Mononuclear cell (primary cell): ENCODE data around the gene ZBTB47. TPM values are rescaled to one million over a fixed set of nuclear protein-coding genes. Genes with fewer than 3 reads are reported as not detected.

Experiments used
- H3K27me3 ChIP-seq: 2 replicates; pipeline ENCODE4 v1.6.0; 2011; ENCODE audit warnings: low read length, control low read depth; ENCODE audit not compliant: insufficient read depth
- H3K4me1 ChIP-seq: 2 replicates; pipeline ENCODE4 v1.5.1; 2011; ENCODE audit warnings: mild to moderate bottlenecking, low read length, control low read depth; ENCODE audit not compliant: insufficient read depth
- H3K4me3 ChIP-seq: 2 replicates; pipeline ENCODE4 v1.5.1; 2011; ENCODE audit warnings: mild to moderate bottlenecking, low read length, moderate library complexity
- H3K9me3 ChIP-seq: 2 replicates; pipeline ENCODE4 v1.5.1; 2011; ENCODE audit warnings: low read depth, mild to moderate bottlenecking, control low read depth, low read length
- total RNA-seq: library from RNA; depleted of rRNA; stranded (reverse); fragments of >200 nt; gene quantifications from one replicate; pipeline ENCODE4 v1.2.3, GENCODE V29; 2012

The ZBTB47 gene
- total RNA-seq, 1 donor = 2.4 TPM

DNA sequence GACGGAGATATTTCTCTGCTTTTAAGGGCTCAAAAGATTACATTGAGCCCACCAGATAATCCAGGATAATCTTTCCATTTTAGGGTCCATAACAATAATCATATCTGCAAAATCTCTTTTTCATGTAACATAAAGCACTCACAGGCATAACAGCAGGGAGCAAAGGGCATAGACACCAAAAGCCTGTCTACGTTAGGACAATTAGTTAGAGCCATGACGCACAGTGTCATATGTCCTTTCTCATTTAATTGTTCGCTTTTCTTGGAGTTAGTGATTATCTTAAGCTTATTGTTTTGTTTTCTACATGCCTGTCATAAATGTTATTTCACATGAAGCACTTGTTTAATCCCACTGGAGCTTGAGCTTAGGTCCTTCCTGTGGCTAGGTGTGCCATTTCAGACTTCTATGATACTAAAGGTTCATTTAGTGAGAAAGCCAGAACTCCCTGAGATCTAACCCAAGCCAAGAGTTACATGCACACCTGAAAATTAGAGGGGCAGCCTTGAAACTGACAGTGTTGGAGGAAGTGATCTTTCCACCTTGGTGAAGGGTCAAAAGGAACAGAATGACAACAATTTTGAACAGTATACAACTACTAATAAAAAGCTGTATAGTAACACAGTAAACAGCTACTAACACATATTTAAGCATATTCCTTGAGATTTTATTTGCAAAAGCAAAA is 60.8 kb downstream of the ZBTB47 start:
- Histone ChIP-seq H3K9me3 (no peaks in the 10 kb centered on the region), H3K4me3 (no peak overlapping the region), H3K4me1 (peaks cover 6% of the 10 kb centered on the region), H3K27me3 (no peaks in the 10 kb centered on the region)

Other genes with a start within 250 kb of the ZBTB47 start
- not detected for gene LYZL4, start 243.1 kb upstream of the ZBTB47 start, total RNA-seq
- gene VIPR1, start 151.1 kb upstream of the ZBTB47 start, total RNA-seq = 22.7 TPM
- 75.0 TPM for gene SEC22C, start 71.7 kb upstream of the ZBTB47 start, total RNA-seq
- gene SS18L2, start 62.8 kb upstream of the ZBTB47 start, total RNA-seq = 24.0 TPM
- gene NKTR, start 53.0 kb upstream of the ZBTB47 start, total RNA-seq = 324 TPM
- gene KLHL40, start 31.8 kb downstream of the ZBTB47 start, total RNA-seq = not detected
- gene HHATL, start 49.1 kb downstream of the ZBTB47 start, total RNA-seq = not detected
- gene CCDC13, start 119.6 kb downstream of the ZBTB47 start, total RNA-seq = 0.94 TPM
- gene HIGD1A, start 150.8 kb downstream of the ZBTB47 start, total RNA-seq = 42.1 TPM
- gene ACKR2, start 155.7 kb downstream of the ZBTB47 start, total RNA-seq = 0.10 TPM
- gene CYP8B1, start 222.2 kb downstream of the ZBTB47 start, total RNA-seq = under 0.01 TPM